ENCODE results near the gene ST8SIA4.

- TF ChIP-seq, protein P1, sequence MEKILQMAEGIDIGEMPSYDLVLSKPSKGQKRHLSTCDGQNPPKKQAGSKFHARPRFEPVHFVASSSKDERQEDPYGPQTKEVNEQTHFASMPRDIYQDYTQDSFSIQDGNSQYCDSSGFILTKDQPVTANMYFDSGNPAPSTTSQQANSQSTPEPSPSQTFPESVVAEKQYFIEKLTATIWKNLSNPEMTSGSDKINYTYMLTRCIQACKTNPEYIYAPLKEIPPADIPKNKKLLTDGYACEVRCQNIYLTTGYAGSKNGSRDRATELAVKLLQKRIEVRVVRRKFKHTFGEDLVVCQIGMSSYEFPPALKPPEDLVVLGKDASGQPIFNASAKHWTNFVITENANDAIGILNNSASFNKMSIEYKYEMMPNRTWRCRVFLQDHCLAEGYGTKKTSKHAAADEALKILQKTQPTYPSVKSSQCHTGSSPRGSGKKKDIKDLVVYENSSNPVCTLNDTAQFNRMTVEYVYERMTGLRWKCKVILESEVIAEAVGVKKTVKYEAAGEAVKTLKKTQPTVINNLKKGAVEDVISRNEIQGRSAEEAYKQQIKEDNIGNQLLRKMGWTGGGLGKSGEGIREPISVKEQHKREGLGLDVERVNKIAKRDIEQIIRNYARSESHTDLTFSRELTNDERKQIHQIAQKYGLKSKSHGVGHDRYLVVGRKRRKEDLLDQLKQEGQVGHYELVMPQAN (conservative IDR thresholded peaks at IDR 0.05): no peak
- no peak for TF ChIP-seq MYB (IDR thresholded peaks at IDR 0.05; ENCODE audit: borderline replicate concordance, low read depth, low read length)
These were observed 10.2 kb upstream of the ST8SIA4 start for GRCh38 chr5:100913298-100913697.

All from GM12878 (cell line).